SK-N-SH treated with all-trans-retinoic acid at 6 μM for 48 hours (cell line): ENCODE results near the gene NOC4L.

Experiments used
- ARNTL ChIP-seq: fragments of 450-650 bp; formaldehyde crosslinking; IDR thresholded peaks from 2 replicates; pipeline ENCODE4 v1.5.0; 2020; ENCODE audit warnings: low read depth, mild to moderate bottlenecking, moderate library complexity, borderline replicate concordance
- ZFP30 ChIP-seq: fragments of 450-650 bp; formaldehyde crosslinking; IDR thresholded peaks from 2 replicates; pipeline ENCODE4 v1.5.0; 2022; ENCODE audit warnings: mild to moderate bottlenecking, moderate library complexity
- ZNF8 ChIP-seq: fragments of 450-650 bp; formaldehyde crosslinking; IDR thresholded peaks from 2 replicates; pipeline ENCODE4 v1.5.0; 2020; ENCODE audit warnings: mild to moderate bottlenecking, moderate library complexity
- TF ChIP-seq, protein P1 (sequence below): fragments of 250-450 bp; sonication (Bioruptor Pico); IDR thresholded peaks from 2 replicates; pipeline ENCODE4 v1.8.0; 2020; ENCODE audit warnings: mild to moderate bottlenecking, moderate library complexity, borderline replicate concordance

- TF ChIP-seq ZFP30, result no peak
- TF ChIP-seq, protein P1, sequence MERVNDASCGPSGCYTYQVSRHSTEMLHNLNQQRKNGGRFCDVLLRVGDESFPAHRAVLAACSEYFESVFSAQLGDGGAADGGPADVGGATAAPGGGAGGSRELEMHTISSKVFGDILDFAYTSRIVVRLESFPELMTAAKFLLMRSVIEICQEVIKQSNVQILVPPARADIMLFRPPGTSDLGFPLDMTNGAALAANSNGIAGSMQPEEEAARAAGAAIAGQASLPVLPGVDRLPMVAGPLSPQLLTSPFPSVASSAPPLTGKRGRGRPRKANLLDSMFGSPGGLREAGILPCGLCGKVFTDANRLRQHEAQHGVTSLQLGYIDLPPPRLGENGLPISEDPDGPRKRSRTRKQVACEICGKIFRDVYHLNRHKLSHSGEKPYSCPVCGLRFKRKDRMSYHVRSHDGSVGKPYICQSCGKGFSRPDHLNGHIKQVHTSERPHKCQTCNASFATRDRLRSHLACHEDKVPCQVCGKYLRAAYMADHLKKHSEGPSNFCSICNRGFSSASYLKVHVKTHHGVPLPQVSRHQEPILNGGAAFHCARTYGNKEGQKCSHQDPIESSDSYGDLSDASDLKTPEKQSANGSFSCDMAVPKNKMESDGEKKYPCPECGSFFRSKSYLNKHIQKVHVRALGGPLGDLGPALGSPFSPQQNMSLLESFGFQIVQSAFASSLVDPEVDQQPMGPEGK (CRISPR knock-in tag), result no peak
- no peak for TF ChIP-seq ARNTL (CRISPR knock-in tag)
- no peak for TF ChIP-seq ZNF8 (CRISPR knock-in tag)
These were observed 1.4 kb upstream of the NOC4L start for GRCh38 chr12:132142679-132143335.
